Vagina (tissue), 2 donors: ENCODE data around the gene HELZ.

Experiments
- POLR2AphosphoS5 ChIP-seq, 2 donors: sonication (generic); formaldehyde crosslinking; IDR thresholded peaks; one replicate each; pipeline ENCODE4 v1.9.0; 2017; ENCODE audit warnings: antibody characterized with exemption in 2 of 2, mild to moderate bottlenecking in 2 of 2, low read depth in 1 of 2; ENCODE audit not compliant: insufficient read depth in 1 of 2
- TF ChIP-seq, protein P1 (sequence below), 3 experiments: fragments of 450-650 bp in 2 of 3; fragments of 200-600 bp in 1 of 3; sonication (generic) in 1 of 3; IDR thresholded peaks; one replicate each; pipeline ENCODE4 v1.5.1; 2017 to 2019; ENCODE audit warnings: antibody characterized with exemption in 3 of 3, mild to moderate bottlenecking in 2 of 3, moderate library complexity in 2 of 3

DNA sequence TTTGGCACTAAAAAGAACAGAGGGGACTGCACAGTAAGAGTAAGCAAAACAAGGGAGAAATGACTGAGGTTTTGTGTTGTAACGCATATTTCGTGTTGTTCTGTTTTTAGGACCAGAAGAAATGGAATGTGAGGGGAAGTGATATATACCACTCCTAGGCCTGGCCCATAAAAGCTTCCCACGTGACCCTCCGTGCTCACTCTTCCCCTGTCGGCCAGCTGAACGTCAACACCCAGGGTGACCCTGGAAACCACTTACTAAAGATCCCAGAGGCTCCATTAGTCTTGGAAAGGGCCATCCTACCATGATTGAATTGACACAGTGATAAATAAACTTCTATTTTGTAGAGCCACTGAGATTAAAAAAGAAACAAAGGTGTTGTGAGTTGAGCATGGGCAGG is 79.8 kb downstream of the HELZ start:
- TF ChIP-seq, protein P1, sequence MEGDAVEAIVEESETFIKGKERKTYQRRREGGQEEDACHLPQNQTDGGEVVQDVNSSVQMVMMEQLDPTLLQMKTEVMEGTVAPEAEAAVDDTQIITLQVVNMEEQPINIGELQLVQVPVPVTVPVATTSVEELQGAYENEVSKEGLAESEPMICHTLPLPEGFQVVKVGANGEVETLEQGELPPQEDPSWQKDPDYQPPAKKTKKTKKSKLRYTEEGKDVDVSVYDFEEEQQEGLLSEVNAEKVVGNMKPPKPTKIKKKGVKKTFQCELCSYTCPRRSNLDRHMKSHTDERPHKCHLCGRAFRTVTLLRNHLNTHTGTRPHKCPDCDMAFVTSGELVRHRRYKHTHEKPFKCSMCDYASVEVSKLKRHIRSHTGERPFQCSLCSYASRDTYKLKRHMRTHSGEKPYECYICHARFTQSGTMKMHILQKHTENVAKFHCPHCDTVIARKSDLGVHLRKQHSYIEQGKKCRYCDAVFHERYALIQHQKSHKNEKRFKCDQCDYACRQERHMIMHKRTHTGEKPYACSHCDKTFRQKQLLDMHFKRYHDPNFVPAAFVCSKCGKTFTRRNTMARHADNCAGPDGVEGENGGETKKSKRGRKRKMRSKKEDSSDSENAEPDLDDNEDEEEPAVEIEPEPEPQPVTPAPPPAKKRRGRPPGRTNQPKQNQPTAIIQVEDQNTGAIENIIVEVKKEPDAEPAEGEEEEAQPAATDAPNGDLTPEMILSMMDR (IDR thresholded peaks at IDR 0.05) = no peak
- TF ChIP-seq POLR2AphosphoS5 (IDR thresholded peaks at IDR 0.05; ENCODE audit: insufficient read depth in 1 of 2, low read depth in 1 of 2) = no peak
